Non-pigmented ciliary epithelial cell (primary cell): ENCODE results near the gene PIK3C2G.
"Not testable (repeated sequence)": the region's sequence is repeated elsewhere in the genome, so short reads cannot be mapped to it uniquely, and the experiment has no call there.

Experiments used
- DNase-seq: peaks from one replicate; pipeline ENCODE4 v3.0.0-alpha.2; 2010; ENCODE audit warnings: low read depth

PIK3C2G gene

GRCh38 chr12:18472806-18473205 is 211.5 kb downstream of the PIK3C2G start:
- no peak for DNase-seq

- no peak for DNase-seq
These were observed 215.5 kb downstream of the PIK3C2G start for GRCh38 chr12:18476861-18477260.

- DNase-seq: no peak
These were observed 217.9 kb downstream of the PIK3C2G start for GRCh38 chr12:18479256-18479655.

GRCh38 chr12:18482601-18483120 is 221.3 kb downstream of the PIK3C2G start:
- DNase-seq: no peak

- no peak for DNase-seq
These were observed 222.5 kb downstream of the PIK3C2G start for GRCh38 chr12:18483698-18484325.

GRCh38 chr12:18486036-18486435 is 224.7 kb downstream of the PIK3C2G start:
- DNase-seq: no peak

- DNase-seq: no peak
These were observed 226.2 kb downstream of the PIK3C2G start for GRCh38 chr12:18487509-18487908.

- peak; percentile 22 for DNase-seq
These were observed 231.2 kb downstream of the PIK3C2G start for GRCh38 chr12:18492372-18493025.

- DNase-seq: no peak
These were observed 234.8 kb downstream of the PIK3C2G start for GRCh38 chr12:18496156-18496555.

GRCh38 chr12:18500160-18500574 is 238.8 kb downstream of the PIK3C2G start:
- DNase-seq: not testable (repeated sequence)

GRCh38 chr12:18500736-18501135 is 239.4 kb downstream of the PIK3C2G start:
- DNase-seq: not testable (repeated sequence)

- no peak for DNase-seq
These were observed 241.2 kb downstream of the PIK3C2G start for GRCh38 chr12:18502422-18502968.

- no peak for DNase-seq
These were observed 260.1 kb downstream of the PIK3C2G start for GRCh38 chr12:18521461-18521860.

- DNase-seq: no peak
These were observed 261.5 kb downstream of the PIK3C2G start for GRCh38 chr12:18522806-18523205.

- not testable (repeated sequence) for DNase-seq
These were observed 281.2 kb downstream of the PIK3C2G start for GRCh38 chr12:18542497-18542896.

- DNase-seq: peak; percentile 55
These were observed 285.1 kb downstream of the PIK3C2G start for GRCh38 chr12:18546399-18546798.

GRCh38 chr12:18549598-18549997 is 288.3 kb downstream of the PIK3C2G start:
- DNase-seq: no peak

GRCh38 chr12:18551106-18551505 is 289.8 kb downstream of the PIK3C2G start:
- DNase-seq: no peak

- DNase-seq: no peak
These were observed 290.4 kb downstream of the PIK3C2G start for GRCh38 chr12:18551701-18552100.

GRCh38 chr12:18552829-18553228 is 291.5 kb downstream of the PIK3C2G start:
- DNase-seq: no peak

- DNase-seq: no peak
These were observed 294.8 kb downstream of the PIK3C2G start for GRCh38 chr12:18556161-18556560.

GRCh38 chr12:18559242-18559641 is 297.9 kb downstream of the PIK3C2G start:
- DNase-seq: no peak

GRCh38 chr12:18562531-18562930 is 301.2 kb downstream of the PIK3C2G start:
- no peak for DNase-seq
